ENCODE measurements around the gene NPC2. TPM values are rescaled to one million over a fixed set of nuclear protein-coding genes. Genes with fewer than 3 reads are reported as not detected.

The NPC2 gene
- total RNA-seq, 4 donors from 2014 or later: 271 to 717 (median 546) TPM

GRCh38 chr14:74441113-74441512, 52.0 kb downstream of the NPC2 start:
- no peak for TF ChIP-seq CTCF (IDR thresholded peaks at IDR 0.05)
- no peak for ATAC-seq (ENCODE audit: low FRiP score)
- no peak for DNase-seq (ENCODE audit: low spot score)

DNA sequence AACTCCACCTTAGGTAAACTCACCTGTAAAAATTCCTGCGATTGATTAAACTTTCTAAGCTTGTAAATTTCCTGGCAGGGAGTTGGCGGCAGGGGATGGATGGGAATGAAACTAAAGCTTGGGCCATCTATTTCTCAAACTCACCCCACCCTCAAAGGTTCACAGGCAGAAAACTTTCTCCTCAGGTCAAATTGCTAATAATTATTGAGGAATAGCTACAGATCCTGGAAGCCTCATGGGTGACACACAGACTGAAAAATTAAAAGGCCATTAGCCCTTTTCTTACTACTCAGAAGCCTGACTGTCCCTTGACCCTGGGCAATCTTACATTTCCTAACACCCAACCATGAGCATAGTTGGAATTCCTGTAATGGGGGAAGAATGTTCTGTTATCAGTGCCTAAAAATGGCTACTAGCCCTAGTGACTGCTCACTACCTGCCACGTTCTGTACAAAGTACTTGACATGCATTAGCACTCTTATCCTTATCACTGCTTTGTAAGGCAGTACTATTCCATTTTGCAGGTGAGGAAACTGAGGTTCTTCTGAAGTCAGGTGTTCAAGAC, 54.7 kb downstream of the NPC2 start:
- DNase-seq (ENCODE audit: low spot score): no peak
- ATAC-seq (ENCODE audit: low FRiP score): no peak
- no peak for TF ChIP-seq CTCF (IDR thresholded peaks at IDR 0.05)

- no peak for ATAC-seq (ENCODE audit: low FRiP score)
- no peak for DNase-seq (ENCODE audit: low spot score)
- no peak for TF ChIP-seq CTCF (IDR thresholded peaks at IDR 0.05)
Measured at GRCh38 chr14:74437496-74438053, 55.5 kb downstream of the NPC2 start.

GRCh38 chr14:74434294-74434693, 58.8 kb downstream of the NPC2 start:
- DNase-seq (ENCODE audit: low spot score): no peak
- ATAC-seq (ENCODE audit: low FRiP score): no peak
- no peak for TF ChIP-seq CTCF (IDR thresholded peaks at IDR 0.05)

GRCh38 chr14:74429991-74430390, 63.1 kb downstream of the NPC2 start:
- no peak for ATAC-seq (ENCODE audit: low FRiP score)
- DNase-seq (ENCODE audit: low spot score): no peak
- no peak for TF ChIP-seq CTCF (IDR thresholded peaks at IDR 0.05)

Other genes starting within 250 kb of the NPC2 start
- 10 to 100 TPM; 28.2 to 62.1 (median 48.3) TPM for gene ABCD4, start 190.4 kb downstream of the NPC2 start, total RNA-seq
- gene VRTN, start 144.8 kb downstream of the NPC2 start, total RNA-seq: not detected
- under 1 TPM; 0.28 to 0.56 (median 0.40) TPM for gene SYNDIG1L, start 67.1 kb downstream of the NPC2 start, total RNA-seq
- 10 to 100 TPM in 1 of 4 donors, 1 to 10 TPM in 3; 7.0 to 11.2 (median 9.2) TPM for gene ISCA2, start 460 bp upstream of the NPC2 start, total RNA-seq
- gene LTBP2, start 118.9 kb upstream of the NPC2 start, total RNA-seq: 100 to 1,000 TPM in 1 of 4 donors, 10 to 100 TPM in 3; 31.6 to 104 (median 72.3) TPM
- 10 to 100 TPM; 18.4 to 33.5 (median 26.8) TPM for gene AREL1, start 219.8 kb upstream of the NPC2 start, total RNA-seq
- 10 to 100 TPM; 21.7 to 34.2 (median 27.1) TPM for gene FCF1, start 219.8 kb upstream of the NPC2 start, total RNA-seq